ENCODE results near the gene PPT2. TPM values are rescaled to one million over a fixed set of nuclear protein-coding genes. Genes with fewer than 3 reads are reported as not detected.

The PPT2 gene
- total RNA-seq, 2 donors from 2014 or later = 51.1 to 65.3 TPM

DNA sequence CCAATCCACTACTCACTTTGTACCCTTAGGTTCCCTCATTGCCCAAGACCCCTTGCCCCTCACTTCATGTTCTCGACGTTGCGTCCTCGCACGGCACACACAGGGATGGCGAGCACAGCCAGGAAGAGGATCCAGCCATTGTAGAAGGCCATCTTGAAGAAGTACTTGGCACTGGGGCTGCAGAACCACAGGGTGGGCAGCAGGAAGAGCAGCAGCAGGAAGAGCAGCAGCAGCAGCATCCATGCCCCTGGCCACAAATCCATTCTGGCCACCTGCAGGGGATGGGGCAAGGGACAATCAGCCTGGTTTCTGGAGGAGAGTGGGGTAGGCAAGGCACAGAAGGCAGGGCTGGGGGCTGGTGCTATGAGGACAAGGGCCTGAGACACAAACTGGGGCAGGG lies 17.3 kb downstream of the PPT2 start:
- H3K4me3 ChIP-seq (ENCODE audit: low read length) = no peak overlapping the region
- peaks cover 62% of the 10 kb centered on the region for H3K36me3 ChIP-seq (ENCODE audit: control insufficient read depth, insufficient read depth, low read length)
- H3K9me3 ChIP-seq (ENCODE audit: control insufficient read depth, low read length) = no peaks in the 10 kb centered on the region
- Mint-ChIP-seq H3K9me3 (no peaks in the 10 kb centered on the region), H3K27ac (peak overlapping the region; percentile 17), H3K4me1 (peaks cover 56% of the 10 kb centered on the region), H3K36me3 (ENCODE audit: low read depth) (peaks cover 60% of the 10 kb centered on the region), H3K27me3 (ENCODE audit: insufficient read depth) (no peaks in the 10 kb centered on the region), H3K4me3 (no peak overlapping the region)
- H3K27me3 ChIP-seq (ENCODE audit: control insufficient read depth, insufficient read depth, low read length, poor library complexity, severe bottlenecking) = no peaks in the 10 kb centered on the region
- TF ChIP-seq, protein P1, sequence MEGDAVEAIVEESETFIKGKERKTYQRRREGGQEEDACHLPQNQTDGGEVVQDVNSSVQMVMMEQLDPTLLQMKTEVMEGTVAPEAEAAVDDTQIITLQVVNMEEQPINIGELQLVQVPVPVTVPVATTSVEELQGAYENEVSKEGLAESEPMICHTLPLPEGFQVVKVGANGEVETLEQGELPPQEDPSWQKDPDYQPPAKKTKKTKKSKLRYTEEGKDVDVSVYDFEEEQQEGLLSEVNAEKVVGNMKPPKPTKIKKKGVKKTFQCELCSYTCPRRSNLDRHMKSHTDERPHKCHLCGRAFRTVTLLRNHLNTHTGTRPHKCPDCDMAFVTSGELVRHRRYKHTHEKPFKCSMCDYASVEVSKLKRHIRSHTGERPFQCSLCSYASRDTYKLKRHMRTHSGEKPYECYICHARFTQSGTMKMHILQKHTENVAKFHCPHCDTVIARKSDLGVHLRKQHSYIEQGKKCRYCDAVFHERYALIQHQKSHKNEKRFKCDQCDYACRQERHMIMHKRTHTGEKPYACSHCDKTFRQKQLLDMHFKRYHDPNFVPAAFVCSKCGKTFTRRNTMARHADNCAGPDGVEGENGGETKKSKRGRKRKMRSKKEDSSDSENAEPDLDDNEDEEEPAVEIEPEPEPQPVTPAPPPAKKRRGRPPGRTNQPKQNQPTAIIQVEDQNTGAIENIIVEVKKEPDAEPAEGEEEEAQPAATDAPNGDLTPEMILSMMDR (conservative IDR thresholded peaks at IDR 0.05) = no peak
- DNase-seq = no peak
- H3K27ac ChIP-seq (ENCODE audit: low read depth, low read length) = no peak overlapping the region
- WGBS, 2 experiments (ENCODE audit: insufficient coverage in 1 of 2, insufficient read length in 1 of 2) = 93 to 100% methylated on average over 1 to 6 of the region's 6 CpGs
- peaks cover 26% of the 10 kb centered on the region for H3K4me1 ChIP-seq (ENCODE audit: control insufficient read depth, insufficient read depth, low read length)
- H3K9ac ChIP-seq (ENCODE audit: extremely low read depth, low read length, poor library complexity, severe bottlenecking) = no peak overlapping the region

DNA sequence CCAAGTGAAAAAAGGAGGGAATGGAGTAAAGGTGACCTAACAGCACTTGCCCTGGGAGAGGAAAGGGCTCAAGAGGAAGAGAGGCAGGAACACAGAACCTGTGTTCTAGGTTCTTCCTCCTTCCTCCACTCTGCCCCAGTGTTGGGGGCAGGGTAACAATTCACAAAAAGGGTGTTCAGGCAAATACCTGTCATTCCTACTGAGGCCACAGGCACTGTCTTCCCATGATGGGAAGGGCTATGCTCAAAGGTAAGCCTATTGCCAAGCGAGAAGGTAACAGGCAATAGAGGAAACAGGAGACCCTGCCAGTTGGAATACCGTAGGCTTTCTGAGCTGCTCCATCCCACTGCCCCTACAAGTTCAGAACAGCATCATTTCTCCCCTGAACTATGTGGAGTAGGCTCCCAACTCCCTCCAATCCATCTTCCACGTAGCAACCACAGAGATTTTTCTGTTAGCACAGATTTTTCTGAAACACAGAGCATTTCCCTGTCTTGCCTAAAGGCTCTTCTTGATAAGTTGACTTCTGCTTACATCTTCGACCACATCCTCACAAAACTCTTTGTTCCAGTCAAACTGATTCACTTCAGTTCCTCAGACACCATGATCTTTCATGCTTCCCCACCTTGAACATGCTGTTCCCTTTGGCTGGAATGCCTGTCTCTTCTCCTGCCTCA lies 19.2 kb downstream of the PPT2 start:
- no peak overlapping the region for H3K9ac ChIP-seq (ENCODE audit: extremely low read depth, low read length, poor library complexity, severe bottlenecking)
- H3K27ac Mint-ChIP-seq = peak overlapping the region; percentile 58
- TF ChIP-seq, protein P1 (conservative IDR thresholded peaks at IDR 0.05) = no peak
- WGBS, 2 experiments (ENCODE audit: insufficient coverage in 1 of 2, insufficient read length in 1 of 2) = 86 to 94% methylated on average over 3 to 4 of the region's 4 CpGs
- no peaks in the 10 kb centered on the region for H3K27me3 Mint-ChIP-seq (ENCODE audit: insufficient read depth)
- H3K27me3 ChIP-seq (ENCODE audit: control insufficient read depth, insufficient read depth, low read length, poor library complexity, severe bottlenecking) = no peaks in the 10 kb centered on the region
- H3K9me3 ChIP-seq (ENCODE audit: control insufficient read depth, low read length) = no peaks in the 10 kb centered on the region
- H3K27ac ChIP-seq (ENCODE audit: low read depth, low read length) = no peak overlapping the region
- peaks cover 43% of the 10 kb centered on the region for H3K36me3 Mint-ChIP-seq (ENCODE audit: low read depth)
- H3K4me1 Mint-ChIP-seq = peaks cover 54% of the 10 kb centered on the region
- H3K36me3 ChIP-seq (ENCODE audit: control insufficient read depth, insufficient read depth, low read length) = peaks cover 45% of the 10 kb centered on the region
- H3K9me3 Mint-ChIP-seq = no peaks in the 10 kb centered on the region
- peak overlapping the region; percentile 97 for H3K4me3 ChIP-seq (ENCODE audit: low read length)
- DNase-seq = no peak
- peaks cover 13% of the 10 kb centered on the region for H3K4me1 ChIP-seq (ENCODE audit: control insufficient read depth, insufficient read depth, low read length)
- H3K4me3 Mint-ChIP-seq = peak overlapping the region; percentile 78

GRCh38 chr6:32174416-32174815 lies 20.5 kb downstream of the PPT2 start:
- Mint-ChIP-seq H3K9me3 (no peaks in the 10 kb centered on the region), H3K36me3 (ENCODE audit: low read depth) (peaks cover 31% of the 10 kb centered on the region), H3K4me3 (peak overlapping the region; percentile 78), H3K27ac (no peak overlapping the region), H3K27me3 (ENCODE audit: insufficient read depth) (no peaks in the 10 kb centered on the region), H3K4me1 (peaks cover 51% of the 10 kb centered on the region)
- peaks cover 5% of the 10 kb centered on the region for H3K4me1 ChIP-seq (ENCODE audit: control insufficient read depth, insufficient read depth, low read length)
- H3K9me3 ChIP-seq (ENCODE audit: control insufficient read depth, low read length) = no peaks in the 10 kb centered on the region
- peaks cover 33% of the 10 kb centered on the region for H3K36me3 ChIP-seq (ENCODE audit: control insufficient read depth, insufficient read depth, low read length)
- WGBS, 2 experiments (ENCODE audit: insufficient coverage in 1 of 2, insufficient read length in 1 of 2) = 94 to 100% methylated on average over 1 of the region's 1 CpG
- H3K27me3 ChIP-seq (ENCODE audit: control insufficient read depth, insufficient read depth, low read length, poor library complexity, severe bottlenecking) = no peaks in the 10 kb centered on the region
- no peak for DNase-seq
- no peak overlapping the region for H3K27ac ChIP-seq (ENCODE audit: low read depth, low read length)
- TF ChIP-seq, protein P1 (conservative IDR thresholded peaks at IDR 0.05) = no peak
- H3K4me3 ChIP-seq (ENCODE audit: low read length) = peak overlapping the region; percentile 97
- H3K9ac ChIP-seq (ENCODE audit: extremely low read depth, low read length, poor library complexity, severe bottlenecking) = no peak overlapping the region
